ENCODE data around the gene OSGEPL1.
"Not testable (repeated sequence)": the region's sequence is repeated elsewhere in the genome, so short reads cannot be mapped to it uniquely, and the experiment has no call there.

OSGEPL1 gene

DNA sequence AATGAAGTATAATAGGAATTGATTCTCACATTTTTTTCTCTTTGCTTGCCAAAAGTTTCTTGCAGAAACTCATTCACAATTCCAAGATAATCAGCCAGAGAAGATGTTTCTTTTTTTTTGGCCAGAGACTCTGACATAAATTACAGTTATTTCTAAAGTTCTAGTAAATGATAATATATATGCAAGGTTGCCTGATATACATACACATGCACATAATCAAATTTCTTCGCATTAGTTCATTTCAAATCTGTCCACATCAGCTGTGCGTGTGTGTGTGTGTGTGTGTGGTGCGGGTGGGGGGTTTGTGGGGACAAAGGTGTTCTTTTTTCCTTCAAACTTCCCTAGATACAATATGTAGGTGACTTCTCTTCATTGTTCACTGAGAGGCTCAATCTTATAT, 33.2 kb downstream of the OSGEPL1 start:
- DNase-seq, result no peak

DNA sequence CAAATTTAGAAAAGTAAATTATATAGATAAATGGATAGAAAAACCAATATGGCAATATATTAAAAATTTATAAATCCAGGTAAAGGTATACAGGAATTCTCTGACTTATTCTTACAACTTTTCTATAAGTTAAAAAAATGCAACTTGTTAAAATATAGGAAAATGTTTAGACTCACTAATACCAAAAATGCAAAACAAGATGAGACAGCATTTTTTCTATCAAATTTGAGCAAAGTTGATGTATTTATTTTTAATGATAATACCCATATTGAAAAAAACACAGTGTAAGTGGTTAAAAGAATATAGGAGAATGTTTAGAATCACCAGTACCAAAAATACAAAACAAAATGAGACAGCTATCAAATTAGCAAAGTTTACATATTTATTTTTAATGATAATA, 35.7 kb downstream of the OSGEPL1 start:
- DNase-seq, result no peak

- DNase-seq, result no peak
Measured at GRCh38 chr2:189726271-189726670, 36.3 kb downstream of the OSGEPL1 start.

GRCh38 chr2:189723192-189723591, 39.4 kb downstream of the OSGEPL1 start:
- DNase-seq, result peak; percentile 53

DNA sequence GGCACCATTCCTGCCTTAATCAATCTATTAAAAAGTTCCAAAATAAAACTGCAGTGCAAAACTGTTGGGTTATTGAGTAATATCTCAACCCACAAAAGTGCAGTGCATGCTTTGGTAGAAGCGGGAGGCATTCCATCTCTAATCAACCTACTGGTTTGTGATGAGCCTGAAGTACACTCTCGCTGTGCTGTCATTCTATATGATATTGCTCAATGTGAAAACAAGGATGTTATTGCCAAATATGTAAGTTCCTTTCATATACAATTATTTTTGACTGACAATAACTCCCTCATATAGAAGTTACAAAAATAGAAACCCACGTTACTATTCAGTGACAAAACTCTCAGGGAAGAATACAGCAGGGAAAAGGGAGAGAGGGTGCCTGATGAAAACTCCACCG, 43.0 kb downstream of the OSGEPL1 start:
- DNase-seq, result no peak

- not testable (repeated sequence) for DNase-seq
Measured at GRCh38 chr2:189717593-189717992, 45.0 kb downstream of the OSGEPL1 start.

DNA sequence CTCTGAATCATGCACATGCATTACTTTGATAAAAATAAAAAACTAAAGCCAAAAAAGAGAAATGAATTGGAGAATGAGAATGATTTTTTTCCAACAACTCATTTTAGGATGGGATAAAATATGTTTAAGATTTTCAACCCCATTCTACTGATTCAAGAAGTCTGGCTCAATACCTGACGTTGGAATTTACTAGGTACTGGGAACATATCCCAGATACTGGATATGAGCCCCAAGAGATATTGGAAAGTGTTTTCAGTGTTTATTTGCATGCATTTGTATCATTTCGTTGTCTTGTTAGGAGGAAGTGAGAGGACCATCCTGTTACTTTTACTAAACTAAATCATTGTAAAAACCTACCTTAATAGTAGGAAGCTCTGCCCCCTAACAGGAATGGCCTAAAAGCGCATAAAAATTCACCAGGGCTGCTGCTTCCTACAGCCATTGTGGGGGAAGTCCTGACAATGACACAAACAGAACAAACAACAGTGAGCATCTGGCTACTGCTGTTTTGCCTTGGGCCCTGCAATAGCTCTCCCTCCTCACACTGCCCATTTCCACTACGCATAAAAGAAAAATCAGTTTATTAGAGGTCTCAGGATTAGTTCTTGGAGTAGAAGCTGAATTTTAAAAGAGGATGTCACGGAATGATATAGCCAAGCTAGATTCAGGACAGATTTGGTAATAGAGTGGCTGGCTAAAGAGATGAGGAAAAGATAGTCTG, 52.9 kb downstream of the OSGEPL1 start:
- DNase-seq, result no peak

DNA sequence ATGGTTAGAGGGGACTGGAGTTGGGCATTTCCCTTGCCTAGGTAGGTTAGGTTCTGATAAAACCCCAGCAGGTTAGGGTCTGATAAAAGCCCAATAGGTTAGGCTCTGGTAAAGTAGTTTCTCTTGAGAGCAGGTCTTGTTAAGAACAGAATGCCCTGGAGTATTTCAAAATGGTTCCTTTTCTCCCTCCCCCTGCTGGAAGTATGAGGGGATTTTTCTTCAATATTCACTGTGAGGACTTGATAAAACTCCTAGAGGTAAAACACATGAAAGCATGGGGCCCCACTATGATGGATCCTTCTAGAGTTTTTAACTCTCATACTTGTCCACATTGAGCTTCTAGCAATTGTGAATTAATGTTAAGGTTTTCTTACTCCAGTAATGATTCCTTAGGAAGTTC, 60.5 kb downstream of the OSGEPL1 start:
- no peak for DNase-seq

GRCh38 chr2:189700681-189701080, 61.9 kb downstream of the OSGEPL1 start:
- no peak for DNase-seq

DNA sequence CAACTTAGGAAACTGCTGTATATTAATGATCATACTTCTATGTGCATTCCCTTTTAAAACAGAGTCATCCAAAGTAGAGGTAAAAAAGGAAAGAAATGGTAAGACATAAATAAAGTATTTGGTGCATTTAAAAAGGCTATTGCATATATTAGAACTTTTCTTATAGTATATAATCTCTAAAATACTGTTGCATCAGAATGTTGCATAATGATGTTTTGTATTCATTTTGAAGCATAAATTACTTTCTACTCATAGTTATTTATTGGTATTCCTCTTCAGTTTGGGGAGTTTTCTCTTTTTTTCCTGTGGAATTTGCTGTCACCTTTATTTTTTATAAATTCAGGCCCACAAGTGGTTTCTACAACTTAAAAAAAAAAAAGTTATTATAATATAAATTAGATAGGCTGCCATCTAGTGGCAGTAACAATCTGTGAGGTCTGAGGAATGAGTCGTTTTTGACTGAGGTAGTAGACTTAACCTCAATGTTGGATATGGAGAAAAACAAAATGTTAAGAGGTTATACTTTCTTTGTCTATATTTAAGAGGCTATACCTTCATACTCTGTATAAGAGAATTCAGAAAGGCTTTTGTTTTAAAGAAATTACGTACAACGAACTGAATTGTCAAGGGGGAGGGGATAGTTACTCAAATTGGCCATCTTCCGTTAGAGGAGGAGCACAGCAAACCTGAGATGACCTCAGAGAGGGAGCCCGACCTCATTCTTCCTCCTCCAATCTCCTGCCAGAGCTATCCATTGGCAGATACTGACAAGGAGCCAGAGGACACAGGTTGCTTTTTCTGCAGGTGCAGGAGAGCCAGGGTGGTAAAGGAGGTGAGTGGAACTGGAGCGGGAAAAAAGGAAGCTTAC, 64.3 kb downstream of the OSGEPL1 start:
- DNase-seq, result peak; percentile 47

All from activated CD4-positive, alpha-beta T cell treated with anti-CD3 and anti-CD28 coated beads, Interleukin-10, Interleukin-2, amounts not matched to agents 100 ng/mL and 50 ng/mL, durations not matched to agents 16 hours and 8 hours (primary cell).